Measurements from ENCODE around the gene MBD3L1.

DNA sequence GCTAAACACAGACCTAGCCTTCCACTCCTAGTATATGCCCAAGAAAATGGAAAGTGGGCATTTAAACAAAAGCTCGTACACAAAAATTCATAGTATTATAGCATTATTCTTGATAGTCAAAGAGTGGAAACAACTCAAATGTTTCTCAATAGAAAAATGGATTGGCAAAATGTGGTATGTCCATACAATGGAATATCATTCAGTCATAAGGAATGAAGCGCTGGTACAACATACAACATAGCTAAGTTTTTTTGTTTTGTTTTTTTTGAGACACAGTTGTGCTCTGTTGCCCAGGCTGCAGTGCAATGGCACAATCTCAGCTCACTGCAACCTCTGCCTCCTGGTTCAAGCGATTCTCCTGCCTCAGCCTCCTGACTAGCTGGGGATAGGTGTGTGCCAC, 11.9 kb upstream of the MBD3L1 start:
- no peak for TF ChIP-seq POLR2A (IDR thresholded peaks at IDR 0.05; ENCODE audit: low read depth, low read length)
- no peak for TF ChIP-seq TBL1XR1 (IDR thresholded peaks at IDR 0.05; ENCODE audit: low read depth, low read length)
- no peak for TF ChIP-seq CBFB (IDR thresholded peaks at IDR 0.05; ENCODE audit: low read depth)
- TF ChIP-seq SIX5 (IDR thresholded peaks at IDR 0.05; ENCODE audit: low read depth, low read length, severe bottlenecking) = no peak
- TF ChIP-seq, protein P1, sequence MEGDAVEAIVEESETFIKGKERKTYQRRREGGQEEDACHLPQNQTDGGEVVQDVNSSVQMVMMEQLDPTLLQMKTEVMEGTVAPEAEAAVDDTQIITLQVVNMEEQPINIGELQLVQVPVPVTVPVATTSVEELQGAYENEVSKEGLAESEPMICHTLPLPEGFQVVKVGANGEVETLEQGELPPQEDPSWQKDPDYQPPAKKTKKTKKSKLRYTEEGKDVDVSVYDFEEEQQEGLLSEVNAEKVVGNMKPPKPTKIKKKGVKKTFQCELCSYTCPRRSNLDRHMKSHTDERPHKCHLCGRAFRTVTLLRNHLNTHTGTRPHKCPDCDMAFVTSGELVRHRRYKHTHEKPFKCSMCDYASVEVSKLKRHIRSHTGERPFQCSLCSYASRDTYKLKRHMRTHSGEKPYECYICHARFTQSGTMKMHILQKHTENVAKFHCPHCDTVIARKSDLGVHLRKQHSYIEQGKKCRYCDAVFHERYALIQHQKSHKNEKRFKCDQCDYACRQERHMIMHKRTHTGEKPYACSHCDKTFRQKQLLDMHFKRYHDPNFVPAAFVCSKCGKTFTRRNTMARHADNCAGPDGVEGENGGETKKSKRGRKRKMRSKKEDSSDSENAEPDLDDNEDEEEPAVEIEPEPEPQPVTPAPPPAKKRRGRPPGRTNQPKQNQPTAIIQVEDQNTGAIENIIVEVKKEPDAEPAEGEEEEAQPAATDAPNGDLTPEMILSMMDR (IDR thresholded peaks at IDR 0.05 in 2 of 3, conservative IDR thresholded peaks at IDR 0.05 in 1 of 3; ENCODE audit: control insufficient read depth in 2 of 3, extremely low read depth in 1 of 3, insufficient read depth in 1 of 3, low read depth in 3 of 3, low read length in 3 of 3) = no peak
- no peak for TF ChIP-seq SREBF1 (IDR thresholded peaks at IDR 0.05; ENCODE audit: low read length)

Data from GM12878 (cell line).